Activated T-helper 9 cell treated with anti-CD3 and anti-CD28 coated beads, Interleukin-2, amount 50 U/mL, for 16 hours (primary cell): Measurements from ENCODE around the gene B3GAT3.
"Not testable (repeated sequence)": the region's sequence is repeated elsewhere in the genome, so short reads cannot be mapped to it uniquely, and the experiment has no call there.

ENCODE experiments used
- DNase-seq: peaks from one replicate; pipeline ENCODE4 v3.0.0-alpha.2; 2020; ENCODE audit warnings: low read depth

B3GAT3 gene

GRCh38 chr11:62603776-62604299 is 17.9 kb downstream of the B3GAT3 start:
- DNase-seq: no peak

GRCh38 chr11:62603072-62603408 is 18.7 kb downstream of the B3GAT3 start:
- DNase-seq: no peak

- peak; percentile 32 for DNase-seq
Observed at GRCh38 chr11:62602141-62603071, 19.4 kb downstream of the B3GAT3 start.

GRCh38 chr11:62601372-62602140 is 20.2 kb downstream of the B3GAT3 start, which contains the start of gene MTA2:
TSS of gene MTA2 (minus strand) at chr11:62601865. CDS start at chr11:62601450, 415 bp downstream.
- DNase-seq: peak; percentile 99

- DNase-seq: peak; percentile 41
Observed at GRCh38 chr11:62601122-62601371, 20.7 kb downstream of the B3GAT3 start.

GRCh38 chr11:62600367-62601121 is 21.2 kb downstream of the B3GAT3 start:
- no peak for DNase-seq

- no peak for DNase-seq
Observed at GRCh38 chr11:62599901-62600300, 21.9 kb downstream of the B3GAT3 start.

GRCh38 chr11:62599069-62599696 is 22.6 kb downstream of the B3GAT3 start:
- DNase-seq: peak; percentile 88

- no peak for DNase-seq
Observed at GRCh38 chr11:62595124-62595523, 26.7 kb downstream of the B3GAT3 start.

- DNase-seq: peak; percentile 61
Observed at GRCh38 chr11:62593434-62594044, 28.2 kb downstream of the B3GAT3 start.

GRCh38 chr11:62592989-62593421 is 28.8 kb downstream of the B3GAT3 start:
- no peak for DNase-seq

- DNase-seq: no peak
Observed at GRCh38 chr11:62592146-62592815, 29.5 kb downstream of the B3GAT3 start.

GRCh38 chr11:62591448-62592145 is 30.2 kb downstream of the B3GAT3 start, which contains the start of gene TUT1:
TSS of gene TUT1 (minus strand) at chr11:62591523. CDS start at chr11:62591485, 38 bp downstream.
- peak; percentile 92 for DNase-seq

- no peak for DNase-seq
Observed at GRCh38 chr11:62588966-62589637, 32.7 kb downstream of the B3GAT3 start.

GRCh38 chr11:62585356-62585755 is 36.4 kb downstream of the B3GAT3 start:
- not testable (repeated sequence) for DNase-seq

- not testable (repeated sequence) for DNase-seq
Observed at GRCh38 chr11:62581735-62582134, 40.1 kb downstream of the B3GAT3 start.

- DNase-seq: no peak
Observed at GRCh38 chr11:62580959-62581715, 40.6 kb downstream of the B3GAT3 start.

GRCh38 chr11:62579252-62579651 is 42.5 kb downstream of the B3GAT3 start:
- no peak for DNase-seq

- DNase-seq: no peak
Observed at GRCh38 chr11:62578541-62578940, 43.2 kb downstream of the B3GAT3 start.
